HG03469 (cell line): Measurements from ENCODE around the gene NSD1.

Source experiments
- ATAC-seq: cut with Tn5 transposase; IDR thresholded peaks from one replicate; pipeline ENCODE4 v1.9.1; 2021; ENCODE audit warnings: mild to moderate bottlenecking, moderate library complexity, moderate number of reproducible peaks; ENCODE audit not compliant: unreplicated experiment

NSD1 gene

GRCh38 chr5:177320879-177321278 is 187.3 kb downstream of the NSD1 start:
- no peak for ATAC-seq

DNA sequence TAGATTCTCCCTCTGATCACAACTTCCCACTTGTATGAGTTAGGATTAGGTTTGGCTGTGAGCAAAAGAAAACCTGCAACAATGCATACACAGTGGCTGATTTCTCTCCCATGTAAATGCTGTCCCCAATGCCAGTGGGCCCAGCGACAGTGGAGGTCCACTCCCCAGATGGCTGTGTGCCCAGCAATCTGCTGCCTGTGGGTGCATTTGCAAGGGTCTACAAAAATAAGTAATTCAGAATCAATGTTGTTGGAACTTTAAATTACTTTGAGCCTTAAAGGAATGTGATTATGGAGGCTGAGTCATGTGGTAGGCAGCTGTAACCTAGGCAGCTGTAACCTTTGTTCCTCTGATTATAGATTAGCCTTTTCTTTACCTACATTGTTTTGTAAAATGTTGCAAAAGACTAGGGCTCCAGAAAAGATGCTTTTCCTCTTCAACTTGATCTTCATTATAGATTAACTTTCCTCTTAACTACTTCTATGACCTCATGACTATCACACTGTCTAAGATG is 192.4 kb downstream of the NSD1 start:
- no peak for ATAC-seq

DNA sequence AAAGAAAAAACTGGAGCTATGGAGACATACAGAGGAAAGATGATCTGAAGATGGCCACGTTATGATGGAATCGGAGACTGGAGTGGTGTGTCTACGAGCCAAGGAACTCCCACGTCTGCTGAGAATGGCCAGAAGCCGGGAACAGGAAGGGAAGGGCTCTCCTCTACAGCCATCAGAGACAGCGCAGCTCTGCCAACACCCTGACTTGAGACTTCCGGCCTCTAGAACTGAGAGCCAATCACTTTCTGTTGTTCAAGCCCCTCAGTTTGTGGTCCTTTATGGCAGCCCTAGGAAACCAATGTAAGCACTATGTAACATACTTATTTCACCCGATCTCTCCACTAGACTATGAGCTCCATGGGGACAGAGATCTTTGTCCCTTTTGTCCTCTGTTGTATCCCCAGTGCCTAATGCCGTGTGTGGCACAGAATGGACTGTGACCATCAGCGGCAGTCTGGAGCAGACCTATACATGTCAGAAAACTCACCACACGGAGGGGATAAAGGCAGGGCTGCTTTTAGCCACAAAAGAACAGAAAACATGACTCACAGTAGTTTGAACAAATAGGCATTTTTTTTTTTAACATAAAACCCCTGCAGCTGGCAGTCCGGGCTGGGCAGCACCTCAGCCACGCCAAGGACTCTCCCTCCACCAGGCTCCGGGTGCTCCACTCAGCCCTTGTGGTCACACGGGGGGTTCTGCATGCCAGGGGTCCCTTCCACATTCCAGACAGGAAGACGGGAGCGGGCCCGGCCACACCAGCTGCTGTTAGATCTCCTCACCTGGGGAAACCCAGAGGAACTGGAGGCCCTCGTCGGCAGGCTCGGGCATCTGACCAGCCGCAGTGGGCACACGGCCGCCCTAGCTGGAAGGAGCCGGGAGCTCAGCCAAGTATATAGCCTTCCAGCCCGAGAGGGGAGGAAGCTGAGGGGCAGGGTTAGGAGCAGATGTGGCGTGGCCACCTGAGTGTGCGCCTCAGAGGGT is 194.3 kb downstream of the NSD1 start:
- ATAC-seq: no peak

- ATAC-seq: no peak
Observed at GRCh38 chr5:177328545-177329231, 195.1 kb downstream of the NSD1 start.

DNA sequence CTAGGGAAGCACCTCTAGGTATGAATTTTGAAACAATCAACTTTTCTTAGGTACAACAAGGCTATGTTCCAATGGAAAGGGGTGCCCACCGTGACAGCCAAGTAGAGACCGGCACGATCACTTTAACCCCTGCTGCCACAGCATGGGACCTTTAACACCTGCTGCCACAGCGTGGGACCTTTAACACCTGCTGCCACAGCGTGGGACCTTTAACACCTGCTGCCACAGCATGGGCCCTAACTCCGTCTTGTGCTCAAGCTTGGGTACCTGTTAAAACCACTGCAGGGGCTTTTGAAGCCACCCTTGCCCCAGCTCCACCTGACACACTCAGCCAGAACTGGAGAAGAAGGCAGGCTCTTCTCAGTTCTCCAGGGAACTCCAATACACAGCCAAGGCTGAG is 196.3 kb downstream of the NSD1 start:
- ATAC-seq: no peak

DNA sequence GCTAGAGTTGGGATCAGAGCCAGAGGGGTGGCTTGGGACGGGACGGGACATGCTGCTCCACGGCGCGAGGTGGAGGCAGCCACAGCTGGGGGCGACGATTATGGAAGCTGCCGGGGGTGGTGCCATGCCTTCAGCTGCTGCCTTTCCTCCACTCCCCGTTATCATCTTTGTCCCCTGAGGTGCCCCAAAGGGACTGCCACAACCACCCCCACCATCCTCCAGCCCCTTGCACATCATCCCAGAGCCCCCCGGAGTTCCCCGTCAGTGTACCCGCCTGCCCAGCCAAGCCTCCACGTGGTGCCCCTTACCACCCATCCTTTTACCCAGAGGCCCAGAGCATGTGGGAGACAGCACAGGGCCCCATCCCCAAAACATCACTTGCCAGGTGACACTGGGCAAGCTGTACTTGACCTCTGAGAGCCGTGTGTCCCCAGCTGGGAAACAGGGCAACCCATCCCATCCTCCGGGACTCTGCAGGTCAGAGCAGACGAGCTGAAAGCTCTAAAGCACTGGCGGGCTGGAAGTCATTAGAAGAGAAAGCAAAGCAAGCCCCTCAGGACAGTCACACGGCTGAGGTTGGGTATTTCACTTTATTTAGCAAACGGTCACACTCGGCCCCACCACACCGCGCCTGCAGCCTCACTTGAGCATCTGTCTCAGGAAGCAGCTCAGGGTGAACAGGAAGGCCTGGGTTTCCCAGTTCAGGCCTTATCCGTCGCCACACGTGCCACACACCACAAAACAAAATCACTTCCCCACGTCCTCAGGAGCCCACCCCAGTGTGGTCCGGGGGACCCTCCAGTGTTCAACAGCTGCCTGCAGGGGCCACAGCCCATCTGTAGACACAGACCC is 197.6 kb downstream of the NSD1 start:
- ATAC-seq: no peak

DNA sequence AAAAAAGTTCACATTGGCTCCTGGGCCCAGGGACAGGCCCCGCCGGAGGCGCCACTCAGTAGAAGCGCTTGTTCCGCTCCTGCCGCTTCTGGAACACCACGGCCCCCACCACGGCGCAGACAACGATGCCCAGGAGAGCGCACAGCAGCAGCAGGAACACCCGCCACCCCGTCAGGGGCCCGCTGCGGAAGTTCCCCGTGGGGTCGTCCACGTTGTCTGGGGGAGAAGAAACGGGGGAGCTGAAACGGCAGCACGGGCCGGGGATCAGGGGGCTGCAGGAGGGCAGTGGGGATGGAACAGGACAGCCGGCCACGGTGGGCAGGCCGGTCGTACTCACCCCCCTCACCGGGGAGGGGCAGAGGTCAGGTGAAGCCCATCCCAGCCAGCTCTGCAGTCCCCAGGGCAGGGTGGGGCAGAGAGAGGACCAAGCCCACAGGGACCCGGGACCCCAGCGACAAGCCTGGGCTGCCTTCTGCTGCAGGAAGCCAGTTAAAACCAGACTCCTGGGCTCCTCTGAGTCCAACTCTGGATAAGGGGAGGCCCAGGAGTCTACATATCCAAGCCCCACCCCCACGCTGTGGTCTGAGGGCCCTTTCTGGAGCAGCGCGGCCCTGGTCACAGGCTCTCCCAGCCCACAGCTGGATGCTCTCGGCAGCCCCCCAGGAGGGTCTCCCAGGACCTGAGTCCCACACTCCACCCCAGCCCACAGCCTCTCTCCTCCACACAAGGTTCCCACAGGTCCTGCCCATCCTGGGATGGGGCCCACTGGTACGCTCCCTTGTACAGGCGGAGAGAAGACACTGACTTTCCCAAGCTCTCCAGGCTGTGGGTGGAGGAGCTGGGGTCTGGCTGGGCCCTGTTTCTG is 198.7 kb downstream of the NSD1 start:
- ATAC-seq: no peak

- no peak for ATAC-seq
Observed at GRCh38 chr5:177332896-177333260, 199.3 kb downstream of the NSD1 start.

DNA sequence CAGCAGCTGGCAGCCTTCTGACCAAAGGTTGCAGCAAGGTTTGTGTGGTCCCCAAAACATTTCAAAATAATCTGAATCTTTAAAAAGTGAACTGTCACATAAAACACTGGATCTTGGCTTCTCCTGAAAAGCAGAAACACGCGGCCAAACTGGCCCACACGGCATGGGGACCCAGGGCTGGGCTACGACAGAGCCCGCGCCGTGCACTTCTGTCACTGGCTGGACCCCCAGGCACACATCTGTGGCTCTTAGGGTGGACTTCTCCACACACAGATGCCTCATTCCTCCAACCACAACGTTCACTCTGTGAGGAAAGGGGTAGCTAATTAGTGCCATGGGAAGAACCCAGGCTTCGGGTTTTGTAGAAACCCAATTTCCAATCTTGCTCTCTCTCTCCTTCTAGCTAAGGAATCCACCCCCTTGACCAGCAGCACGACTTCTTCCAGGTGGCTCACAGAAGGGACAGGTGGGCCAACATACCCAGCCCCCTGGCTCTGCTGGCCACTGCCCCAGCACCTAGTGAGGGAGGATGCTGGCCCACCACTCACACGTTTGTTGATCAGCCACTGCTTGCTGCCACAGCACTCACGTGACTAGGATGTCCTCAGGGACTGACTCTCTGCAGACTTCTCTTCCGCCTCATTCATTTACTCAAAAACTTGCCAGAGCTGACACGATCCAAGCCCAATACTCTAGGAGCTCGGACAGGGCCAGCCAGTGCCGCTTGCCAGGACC is 200.0 kb downstream of the NSD1 start:
- ATAC-seq: no peak

DNA sequence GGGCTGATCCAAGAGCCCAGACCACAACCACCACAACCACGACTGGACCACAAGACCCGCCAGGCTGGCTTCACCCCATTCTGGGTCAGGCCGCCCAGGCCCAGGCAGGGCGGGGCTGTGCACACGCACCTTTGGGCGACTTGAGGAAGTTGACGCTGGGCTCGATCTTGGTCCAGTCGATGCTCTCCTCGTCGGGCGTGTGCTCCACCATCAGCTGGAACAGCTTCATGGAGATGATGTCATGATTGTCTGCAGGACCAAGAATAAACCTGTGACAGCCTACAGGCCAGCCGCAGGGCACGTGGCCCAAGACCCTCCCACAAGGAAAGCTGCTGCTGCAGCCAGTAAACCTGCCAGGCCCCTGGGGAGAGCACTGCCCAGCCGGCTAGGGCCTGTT is 200.6 kb downstream of the NSD1 start:
- ATAC-seq: no peak

- no peak for ATAC-seq
Observed at GRCh38 chr5:177334781-177335700, 201.5 kb downstream of the NSD1 start.

- no peak for ATAC-seq
Observed at GRCh38 chr5:177335701-177336065, 202.1 kb downstream of the NSD1 start.

DNA sequence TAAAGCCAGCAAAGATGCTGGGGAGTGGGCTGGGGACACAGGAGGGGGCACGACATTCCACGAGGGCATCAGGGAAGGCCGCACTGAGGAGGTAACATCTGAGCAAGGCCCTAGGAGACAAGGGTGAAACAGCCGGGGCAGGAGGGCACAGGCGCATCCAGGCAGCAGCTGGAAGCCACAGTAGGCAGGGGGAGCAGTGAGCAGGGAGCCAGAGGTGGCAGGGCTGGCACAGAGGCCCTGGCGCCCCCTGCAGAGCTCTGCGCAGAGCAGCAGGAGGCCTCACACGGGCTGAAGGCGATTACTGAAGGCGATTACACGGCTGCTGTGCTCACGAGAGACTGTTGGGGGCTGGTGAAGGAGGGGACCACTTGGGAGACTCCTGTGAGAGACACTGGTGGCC is 202.5 kb downstream of the NSD1 start:
- no peak for ATAC-seq

- no peak for ATAC-seq
Observed at GRCh38 chr5:177336603-177337494, 203.3 kb downstream of the NSD1 start.

DNA sequence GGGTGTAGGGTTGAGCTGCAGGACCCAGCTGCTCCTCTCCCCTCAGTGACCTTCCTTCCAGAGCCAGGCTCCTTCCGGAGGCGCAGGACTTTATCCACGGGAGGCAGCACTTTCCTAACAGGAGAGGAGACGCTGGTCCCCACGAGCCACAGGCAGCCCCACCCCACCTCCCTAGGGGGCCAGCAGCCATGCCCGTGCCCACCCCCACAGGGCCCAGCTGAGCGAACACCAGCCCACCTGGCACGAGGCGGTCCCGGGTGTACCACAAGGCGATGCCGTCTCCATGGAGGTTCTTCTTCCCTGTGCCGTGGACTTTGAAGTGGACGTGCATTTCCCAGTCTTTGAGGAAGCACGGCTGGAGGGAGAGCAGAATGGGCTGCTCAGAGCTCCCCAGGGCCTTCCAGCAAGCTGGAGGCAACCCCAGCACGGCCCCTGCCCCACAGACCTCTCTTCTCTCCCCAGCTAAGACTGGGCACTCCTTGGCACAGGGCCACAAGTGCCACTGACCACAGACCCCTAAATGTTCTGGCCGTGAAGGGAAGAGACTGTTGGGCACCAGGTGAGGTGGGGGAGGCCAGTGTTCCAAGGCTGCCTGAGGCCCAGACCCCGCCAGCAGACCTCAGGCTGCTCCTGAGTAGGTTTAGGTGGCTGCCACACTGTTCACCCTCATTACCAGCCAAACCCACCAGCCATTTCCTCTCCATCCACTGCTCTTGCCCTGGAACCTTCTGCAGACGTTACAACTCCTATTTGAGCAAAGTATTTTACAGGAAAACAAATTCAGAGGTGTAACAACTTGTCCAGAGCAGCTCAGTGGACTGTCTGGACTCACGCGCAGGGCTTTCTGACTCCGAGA is 204.9 kb downstream of the NSD1 start:
- no peak for ATAC-seq

GRCh38 chr5:177339107-177339638 is 205.6 kb downstream of the NSD1 start:
- ATAC-seq: no peak
